NCI-H2107 treated with DMSO at 0.1 percent for 48 hours (cell line): Measurements from ENCODE around the gene RBMS1.
"Not testable (repeated sequence)": the region's sequence is repeated elsewhere in the genome, so short reads cannot be mapped to it uniquely, and the experiment has no call there.

ENCODE experiments used
- DNase-seq: peaks from one replicate; lab custom pipeline; 2025; ENCODE audit not compliant: unreplicated experiment; lab: John Stamatoyannopoulos, UW

RBMS1 gene

GRCh38 chr2:160471950-160472349 lies 21.7 kb downstream of the RBMS1 start:
- DNase-seq, result no peak

- no peak for DNase-seq
These were observed 23.9 kb downstream of the RBMS1 start for GRCh38 chr2:160469621-160470204.

DNA sequence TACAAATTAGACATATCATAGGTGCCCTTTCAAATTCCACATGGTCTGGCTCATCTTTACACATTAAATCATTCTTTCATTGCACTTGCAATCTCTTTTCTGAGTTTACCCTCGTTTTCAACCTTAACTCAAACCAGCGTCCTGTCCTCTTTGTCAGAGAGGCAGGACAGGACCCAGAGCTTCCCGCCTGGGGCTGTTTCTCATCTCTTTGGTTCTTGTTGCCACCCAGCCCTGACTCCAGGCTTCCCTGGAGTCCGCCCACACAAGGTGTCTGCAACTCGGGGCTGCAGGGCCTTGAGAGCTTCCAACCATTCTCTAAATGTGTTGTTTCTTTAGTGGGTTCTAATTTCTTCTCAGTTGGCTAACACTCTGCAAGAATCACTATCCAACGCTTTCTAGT lies 24.4 kb downstream of the RBMS1 start:
- DNase-seq, result no peak

DNA sequence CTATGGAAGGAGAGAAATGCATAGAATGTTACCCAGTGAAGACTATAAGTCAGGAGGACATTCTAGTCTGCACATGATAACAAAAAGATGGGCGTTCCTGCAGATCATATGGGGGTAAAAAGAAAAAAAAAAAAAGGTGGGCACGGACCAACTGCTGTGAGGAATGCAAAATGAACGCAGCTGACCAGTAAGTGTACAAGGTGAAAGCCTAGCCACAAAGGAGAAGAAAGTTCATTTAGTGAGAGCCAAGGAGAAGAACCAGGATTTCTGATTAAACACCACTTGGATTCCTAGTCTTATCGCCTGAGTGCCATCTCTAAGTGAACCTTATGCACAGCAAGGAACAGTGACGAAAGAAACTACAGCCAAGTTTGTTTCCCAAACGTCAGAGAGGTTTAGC lies 26.5 kb downstream of the RBMS1 start:
- DNase-seq, result no peak

GRCh38 chr2:160465406-160465805 lies 28.2 kb downstream of the RBMS1 start:
- DNase-seq, result no peak

DNA sequence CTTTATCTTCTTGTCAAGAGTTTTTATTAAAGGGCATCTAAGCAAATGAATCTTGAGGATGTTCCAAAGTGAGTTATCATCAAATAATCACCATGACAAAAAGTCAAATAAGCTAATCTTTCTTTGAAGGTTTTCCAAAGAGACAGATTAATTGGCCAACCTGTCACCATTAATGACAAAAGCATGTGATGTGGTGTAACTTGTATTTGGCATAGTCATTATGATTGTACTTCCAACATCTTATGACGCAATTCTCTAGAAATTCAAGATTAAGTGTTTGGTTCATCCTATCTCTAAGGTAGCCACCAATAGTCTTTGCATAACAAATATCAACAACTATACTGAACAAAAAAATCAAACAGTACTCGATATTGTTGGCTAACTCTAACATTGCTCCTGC lies 28.6 kb downstream of the RBMS1 start:
- no peak for DNase-seq

DNA sequence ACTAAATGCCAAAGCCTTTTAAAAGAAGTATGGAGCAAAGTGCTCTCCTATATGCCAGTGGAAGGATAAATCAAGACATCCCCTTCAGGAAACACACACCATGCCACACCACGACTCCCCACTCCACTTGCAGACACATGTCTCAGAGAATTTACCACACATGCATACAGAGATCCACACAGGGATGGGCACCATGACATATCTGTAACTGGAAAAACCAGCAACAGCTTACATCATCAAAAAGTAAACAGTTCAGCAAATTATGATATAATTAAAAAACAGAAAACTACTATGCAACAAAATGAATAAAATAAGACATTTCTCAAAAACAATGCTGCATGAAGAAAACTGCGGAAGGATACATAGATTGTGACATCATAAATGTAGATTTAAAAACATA lies 29.6 kb downstream of the RBMS1 start:
- no peak for DNase-seq

DNA sequence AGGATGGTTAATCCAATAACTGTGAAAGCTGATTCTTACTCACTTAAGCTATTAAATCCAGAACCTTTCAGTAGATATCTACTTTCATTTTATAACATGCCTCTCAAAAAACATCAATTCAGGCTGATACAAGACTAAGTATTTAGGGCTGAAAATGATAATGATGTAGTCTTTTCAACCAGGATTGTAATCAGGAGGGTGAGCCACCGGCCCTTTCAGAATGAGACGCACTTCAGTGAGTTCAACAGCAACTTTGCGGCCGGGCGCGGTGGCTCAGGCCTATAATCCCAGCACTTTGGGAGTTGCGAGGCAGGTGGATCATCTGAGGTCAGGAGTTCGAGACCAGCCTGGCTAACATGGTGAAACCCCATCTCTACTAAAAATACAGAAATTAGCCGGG lies 30.4 kb downstream of the RBMS1 start:
- no peak for DNase-seq

- DNase-seq, result no peak
These were observed 33.3 kb downstream of the RBMS1 start for GRCh38 chr2:160460333-160460731.

DNA sequence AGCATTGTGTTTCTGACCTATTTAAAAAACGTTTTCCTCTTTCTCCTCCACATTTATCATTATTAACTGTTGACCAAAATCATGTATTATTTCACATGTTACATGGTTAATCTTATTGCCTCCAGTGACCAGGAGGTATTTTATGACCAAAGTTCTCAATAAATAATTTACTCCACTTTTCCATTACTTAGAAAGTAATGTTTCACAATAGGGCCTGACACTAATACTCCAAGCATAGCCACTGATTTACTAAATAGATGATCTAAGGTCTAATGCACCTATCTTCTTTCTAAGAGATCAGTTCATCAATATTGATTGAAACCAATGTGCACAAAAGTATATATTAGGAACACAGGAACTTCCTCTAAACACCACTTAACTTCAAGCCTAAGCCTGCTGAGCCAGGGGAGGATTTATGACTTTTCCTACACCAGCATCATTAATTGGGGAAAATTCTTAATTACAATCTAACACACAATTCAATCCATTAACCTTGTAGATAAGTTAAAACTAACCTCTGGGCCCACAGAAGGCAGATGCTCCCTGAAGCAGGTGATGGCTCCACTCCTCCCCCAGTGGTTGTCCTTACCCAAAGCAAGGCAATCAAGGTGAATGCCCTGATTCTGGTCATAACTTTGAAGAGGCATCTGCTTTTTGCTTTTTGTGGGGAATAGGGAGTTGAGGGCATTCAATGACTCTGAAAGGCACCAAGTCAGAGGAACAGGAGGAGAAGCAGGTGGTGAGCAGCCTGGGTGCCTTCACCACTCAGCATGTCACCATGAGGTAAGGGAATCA lies 33.9 kb downstream of the RBMS1 start:
- DNase-seq, result no peak

DNA sequence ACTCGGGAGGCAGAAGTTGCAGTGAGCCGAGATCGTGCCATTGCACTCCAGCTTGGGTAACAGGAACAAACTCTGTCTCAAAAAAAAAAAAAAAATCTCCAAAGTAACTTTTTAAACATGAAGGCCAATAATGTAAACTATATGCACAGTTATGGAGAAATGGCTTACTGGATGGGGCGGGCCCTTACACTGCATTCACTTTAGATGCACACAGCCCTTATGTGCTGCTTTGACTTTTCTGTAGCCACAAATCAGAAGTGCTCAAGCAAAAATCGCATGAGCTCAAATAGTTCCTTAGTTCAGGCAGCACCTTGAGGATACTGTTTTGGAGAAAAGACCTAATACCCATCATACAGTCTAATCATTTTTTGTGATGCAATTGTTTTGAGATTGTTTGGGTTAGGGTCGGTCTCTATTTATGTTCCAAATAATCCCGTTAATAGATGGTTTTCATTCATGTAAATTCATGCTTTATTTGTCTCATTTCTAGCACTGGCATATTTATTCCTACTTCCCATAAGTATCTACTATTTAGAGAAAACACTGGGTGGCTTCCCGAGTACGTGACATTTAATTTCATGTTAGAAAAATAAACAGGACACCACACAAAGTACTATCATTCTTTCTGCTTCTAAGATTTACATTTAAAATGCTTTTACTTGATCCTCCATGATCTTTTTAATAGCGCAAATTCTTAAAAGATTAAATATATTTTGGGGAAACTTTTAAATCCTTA lies 34.7 kb downstream of the RBMS1 start:
- DNase-seq, result no peak

DNA sequence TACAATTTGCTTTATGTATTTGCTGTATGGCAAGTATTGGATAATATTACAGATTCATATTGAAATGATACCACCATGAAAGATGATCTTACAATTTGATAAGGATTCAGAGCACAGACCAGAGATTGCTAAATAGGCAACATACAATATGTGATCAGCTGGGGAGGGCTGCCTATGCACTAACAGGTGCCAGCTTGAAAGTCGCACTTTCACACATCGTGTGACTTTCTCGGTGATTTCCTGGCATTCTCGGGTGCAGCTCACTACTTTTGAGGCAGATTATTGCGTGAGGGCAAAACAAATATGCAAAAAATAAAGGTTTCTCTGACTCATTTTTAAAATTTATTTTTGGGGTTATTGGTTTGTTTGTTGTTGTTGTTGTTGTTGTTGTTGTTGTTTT lies 36.0 kb downstream of the RBMS1 start:
- DNase-seq, result no peak

GRCh38 chr2:160454070-160454797 lies 39.4 kb downstream of the RBMS1 start:
- no peak for DNase-seq

DNA sequence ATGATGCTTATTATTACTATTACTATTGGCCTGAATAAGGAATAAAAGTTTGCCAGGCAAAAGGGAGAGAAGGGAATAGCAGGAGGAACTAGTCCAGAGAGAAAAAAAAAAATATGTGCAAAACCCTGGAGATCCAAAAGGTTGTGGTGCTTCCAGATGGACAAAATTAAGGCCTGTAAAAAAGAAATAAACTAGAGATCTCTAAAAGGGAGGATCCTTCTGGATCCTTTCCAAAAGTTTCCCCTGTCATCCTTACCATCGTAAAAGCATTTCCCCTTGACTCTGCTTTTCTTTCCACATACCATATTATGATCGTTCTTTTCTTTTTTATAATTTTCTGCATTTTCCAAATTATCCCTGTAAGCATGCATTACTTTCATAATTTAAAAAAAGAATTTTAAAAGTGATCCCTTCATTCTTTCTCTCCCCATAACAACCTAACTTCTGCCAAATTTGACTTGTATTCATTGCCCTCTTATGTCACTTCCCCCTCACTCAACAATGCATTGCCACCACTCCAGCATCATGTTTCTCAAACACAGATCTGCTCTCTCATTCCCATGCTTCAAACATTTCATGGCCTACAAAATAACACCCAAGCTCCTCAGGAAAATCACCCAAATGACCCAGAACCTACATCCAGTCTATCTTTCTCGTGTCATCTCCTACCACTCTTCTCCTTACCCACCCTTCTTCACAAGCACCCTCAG lies 40.3 kb downstream of the RBMS1 start:
- no peak for DNase-seq

DNA sequence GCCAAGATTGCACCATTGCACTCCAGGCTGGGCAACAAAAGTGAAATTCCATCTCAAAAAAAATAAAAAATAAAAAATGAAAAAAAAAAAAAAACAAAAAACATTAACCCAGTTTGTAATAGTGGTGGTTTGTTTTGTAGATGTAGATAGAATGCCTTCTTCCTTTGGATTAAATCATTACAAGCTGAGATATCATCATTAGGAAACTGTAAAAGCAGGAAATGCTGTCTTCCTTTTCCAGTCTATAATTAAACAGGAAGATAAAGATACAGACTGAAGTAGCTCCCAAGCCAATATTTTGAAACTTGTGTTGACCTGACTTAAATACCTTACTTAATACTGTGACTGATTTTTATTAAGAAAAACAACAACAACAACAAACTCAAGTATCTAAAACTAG lies 43.1 kb downstream of the RBMS1 start:
- no peak for DNase-seq

DNA sequence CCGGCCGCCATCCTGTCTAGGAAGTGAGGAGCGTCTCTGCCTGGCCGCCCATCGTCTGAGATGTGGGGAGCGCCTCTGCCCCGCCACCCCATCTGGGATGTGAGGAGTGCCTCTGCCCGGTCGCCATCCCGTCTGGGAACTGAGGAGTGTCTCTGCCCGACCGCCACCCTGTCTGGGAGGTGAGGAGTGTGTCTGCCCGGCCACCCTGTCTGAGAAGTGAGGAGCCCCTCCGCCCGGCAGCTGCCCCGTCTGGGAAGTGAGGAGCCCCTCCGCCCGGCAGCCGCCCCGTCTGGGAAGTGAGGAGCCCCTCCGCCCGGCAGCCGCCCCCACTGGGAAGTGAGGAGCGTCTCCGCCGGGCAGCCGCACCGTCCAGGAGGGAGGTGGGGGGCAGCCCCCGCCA lies 44.8 kb downstream of the RBMS1 start:
- not testable (repeated sequence) for DNase-seq

- DNase-seq, result no peak
These were observed 47.9 kb downstream of the RBMS1 start for GRCh38 chr2:160445673-160446072.

GRCh38 chr2:160442603-160443002 lies 51.0 kb downstream of the RBMS1 start:
- no peak for DNase-seq

DNA sequence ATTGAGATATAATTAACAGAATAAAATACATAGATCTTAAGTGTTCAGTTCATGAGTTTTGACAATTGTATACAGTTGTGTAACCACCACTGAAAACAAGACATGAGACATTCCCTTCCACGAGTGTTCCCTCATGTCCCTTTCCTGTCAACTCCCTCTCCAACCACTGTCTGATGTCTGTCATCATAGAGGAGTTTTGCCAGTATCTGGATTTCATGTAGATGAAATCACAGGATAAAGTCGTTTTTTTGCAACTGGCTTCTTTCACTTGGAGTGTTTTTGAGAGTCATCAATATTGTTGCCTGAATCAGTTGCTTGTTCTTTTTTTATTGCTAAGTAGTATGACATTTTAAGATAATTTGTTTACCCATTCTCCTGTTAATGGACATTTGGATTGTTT lies 52.7 kb downstream of the RBMS1 start:
- DNase-seq, result no peak

GRCh38 chr2:160439038-160439437 lies 54.6 kb downstream of the RBMS1 start:
- DNase-seq, result not testable (repeated sequence)

DNA sequence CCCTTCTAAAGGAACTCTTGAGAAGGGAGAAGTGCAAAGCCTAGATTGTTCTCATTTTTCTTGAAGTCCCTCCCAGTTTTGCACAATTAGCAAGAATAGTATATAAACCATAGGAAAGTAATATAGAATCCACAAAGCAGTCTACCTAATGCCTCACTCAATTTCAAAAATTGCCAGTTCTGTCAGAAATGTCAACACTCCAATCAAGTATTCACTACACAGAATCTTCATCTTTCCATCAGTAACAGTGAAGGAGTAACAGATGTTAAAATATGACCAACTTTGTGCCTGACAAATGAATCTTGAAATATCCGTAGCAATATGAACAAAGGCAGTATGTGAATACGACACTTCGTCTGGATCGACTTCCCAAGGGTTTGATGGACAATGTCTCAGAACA lies 56.3 kb downstream of the RBMS1 start:
- no peak for DNase-seq
